Tibial nerve (tissue), 3 donors: ENCODE measurements around the gene FAF2.

Experiments used
- POLR2A ChIP-seq, 2 donors: fragments of 450-650 bp; IDR thresholded peaks; one replicate each; pipeline ENCODE4 v1.6.1; 2017; ENCODE audit warnings: antibody characterized with exemption in 2 of 2, mild to moderate bottlenecking in 2 of 2, moderate library complexity in 2 of 2
- TF ChIP-seq, protein P1 (sequence below), 5 experiments: fragments of 200-600 bp in 3 of 5; fragments of 450-650 bp in 2 of 5; sonication (generic) in 3 of 5; IDR thresholded peaks; one replicate each; pipeline ENCODE4 v1.5.1; 2016 to 2019; ENCODE audit warnings: antibody characterized with exemption in 5 of 5, mild to moderate bottlenecking in 3 of 5, moderate library complexity in 2 of 5

DNA sequence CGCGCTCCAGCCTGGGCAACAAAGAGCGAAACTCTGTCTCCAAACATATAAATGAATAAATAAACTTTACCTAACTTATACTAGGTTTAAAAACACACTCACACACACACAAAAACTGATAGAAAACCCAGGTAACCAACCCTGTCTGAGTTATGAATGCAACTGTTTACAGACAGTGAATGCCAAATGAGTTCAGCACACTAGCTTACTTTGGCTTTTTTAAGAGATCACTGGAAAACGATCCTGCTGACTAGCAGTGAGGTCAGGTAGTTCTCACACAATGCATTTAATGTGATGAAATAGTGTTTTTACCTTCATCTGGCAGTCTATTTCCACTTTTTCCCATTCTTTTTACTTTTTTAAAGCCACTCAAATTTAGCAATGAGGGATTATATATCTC is 22.4 kb downstream of the FAF2 start:
- TF ChIP-seq POLR2A (IDR thresholded peaks at IDR 0.05), result no peak
- TF ChIP-seq, protein P1, sequence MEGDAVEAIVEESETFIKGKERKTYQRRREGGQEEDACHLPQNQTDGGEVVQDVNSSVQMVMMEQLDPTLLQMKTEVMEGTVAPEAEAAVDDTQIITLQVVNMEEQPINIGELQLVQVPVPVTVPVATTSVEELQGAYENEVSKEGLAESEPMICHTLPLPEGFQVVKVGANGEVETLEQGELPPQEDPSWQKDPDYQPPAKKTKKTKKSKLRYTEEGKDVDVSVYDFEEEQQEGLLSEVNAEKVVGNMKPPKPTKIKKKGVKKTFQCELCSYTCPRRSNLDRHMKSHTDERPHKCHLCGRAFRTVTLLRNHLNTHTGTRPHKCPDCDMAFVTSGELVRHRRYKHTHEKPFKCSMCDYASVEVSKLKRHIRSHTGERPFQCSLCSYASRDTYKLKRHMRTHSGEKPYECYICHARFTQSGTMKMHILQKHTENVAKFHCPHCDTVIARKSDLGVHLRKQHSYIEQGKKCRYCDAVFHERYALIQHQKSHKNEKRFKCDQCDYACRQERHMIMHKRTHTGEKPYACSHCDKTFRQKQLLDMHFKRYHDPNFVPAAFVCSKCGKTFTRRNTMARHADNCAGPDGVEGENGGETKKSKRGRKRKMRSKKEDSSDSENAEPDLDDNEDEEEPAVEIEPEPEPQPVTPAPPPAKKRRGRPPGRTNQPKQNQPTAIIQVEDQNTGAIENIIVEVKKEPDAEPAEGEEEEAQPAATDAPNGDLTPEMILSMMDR (IDR thresholded peaks at IDR 0.05), result no peak
